HEK293T (cell line): Measurements from ENCODE around the gene FGF14.

ENCODE experiments used
- CTCF ChIA-PET: fragments of 350-600 bp; formaldehyde crosslinking; extraction: SDS; loops from one replicate; lab custom pipeline; 2021; ENCODE audit warnings: antibody characterized with exemption, inconsistent platforms; lab: Yijun Ruan, JAX
- POLR2A ChIA-PET: fragments of 350-600 bp; formaldehyde crosslinking; extraction: SDS; loops from one replicate; lab custom pipeline; 2020; ENCODE audit warnings: antibody characterized with exemption, inconsistent platforms; lab: Yijun Ruan, JAX
- DNase-seq: peaks from one replicate; pipeline ENCODE4 v3.0.0; 2012; ENCODE audit warnings: mixed read lengths; ENCODE audit errors: extremely low spot score
- ARNT ChIP-seq: fragments of 450-650 bp; IDR thresholded peaks from 2 replicates; pipeline ENCODE4 v1.6.1; 2017; ENCODE audit warnings: mild to moderate bottlenecking
- BHLHE40 ChIP-seq: fragments of 450-650 bp; IDR thresholded peaks from 2 replicates; pipeline ENCODE4 v1.6.1; 2016; ENCODE audit warnings: mild to moderate bottlenecking, moderate library complexity, borderline replicate concordance
- CTBP1 ChIP-seq: fragments of 450-650 bp; IDR thresholded peaks from 2 replicates; pipeline ENCODE4 v1.6.1; 2016; ENCODE audit warnings: borderline replicate concordance
- ELF4 ChIP-seq: fragments of 450-650 bp; IDR thresholded peaks from 2 replicates; pipeline ENCODE4 v1.6.1; 2017; ENCODE audit warnings: antibody characterized with exemption
- FOXA1 ChIP-seq: fragments of 450-650 bp; IDR thresholded peaks from 2 replicates; pipeline ENCODE4 v1.6.1; 2016; ENCODE audit warnings: mild to moderate bottlenecking
- FOXK2 ChIP-seq: fragments of 450-650 bp; IDR thresholded peaks from 2 replicates; pipeline ENCODE4 v1.6.1; 2016; ENCODE audit warnings: mild to moderate bottlenecking
- FOXM1 ChIP-seq: fragments of 450-650 bp; IDR thresholded peaks from 2 replicates; pipeline ENCODE4 v1.6.1; 2017; ENCODE audit warnings: mild to moderate bottlenecking, borderline replicate concordance
- HDGF ChIP-seq: fragments of 450-650 bp; IDR thresholded peaks from 2 replicates; pipeline ENCODE4 v1.6.1; 2017; ENCODE audit warnings: antibody characterized with exemption, borderline replicate concordance
- L3MBTL2 ChIP-seq: fragments of 450-650 bp; conservative IDR thresholded peaks from 2 replicates; pipeline ENCODE4 v1.6.1; 2016; ENCODE audit warnings: mild to moderate bottlenecking
- LEF1 ChIP-seq: fragments of 450-650 bp; IDR thresholded peaks from 2 replicates; pipeline ENCODE4 v1.6.1; 2017; ENCODE audit warnings: mild to moderate bottlenecking, borderline replicate concordance
- NFRKB ChIP-seq: fragments of 450-650 bp; IDR thresholded peaks from 2 replicates; pipeline ENCODE4 v1.6.1; 2016; ENCODE audit warnings: mild to moderate bottlenecking, moderate library complexity
- SP1 ChIP-seq: fragments of 450-650 bp; IDR thresholded peaks from 2 replicates; pipeline ENCODE4 v1.6.1; 2017
- SUZ12 ChIP-seq: fragments of 450-650 bp; IDR thresholded peaks from 2 replicates; pipeline ENCODE4 v1.6.1; 2016; ENCODE audit warnings: mild to moderate bottlenecking
- TARDBP ChIP-seq: fragments of 450-650 bp; IDR thresholded peaks from 2 replicates; pipeline ENCODE4 v1.6.1; 2016
- ZNF384 ChIP-seq: fragments of 450-650 bp; IDR thresholded peaks from 2 replicates; pipeline ENCODE4 v1.6.1; 2016
- TF ChIP-seq, protein P1 (sequence below): fragments of 450-650 bp; IDR thresholded peaks from 2 replicates; pipeline ENCODE4 v1.6.1; 2016

FGF14 gene

DNA sequence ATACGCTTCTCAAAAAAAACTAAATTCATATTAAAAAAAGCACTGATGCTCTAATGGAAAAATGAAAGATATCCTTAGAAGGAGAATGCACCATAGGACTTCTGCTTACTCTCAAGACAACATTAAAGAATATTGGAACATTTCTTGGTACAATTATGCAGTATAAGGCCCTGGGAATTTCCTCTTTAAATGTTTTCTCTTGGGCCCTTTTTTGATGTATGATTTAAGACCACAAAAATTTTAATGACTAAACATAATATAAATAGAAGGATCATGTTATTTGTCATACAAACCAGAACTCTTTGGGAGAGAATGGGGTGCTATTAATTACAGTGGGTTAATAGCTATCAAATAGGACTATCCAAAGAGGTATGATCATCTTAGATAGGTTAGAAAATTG is 403.7 kb downstream of the FGF14 start:
- TF ChIP-seq CTBP1 = no peak
- no peak for TF ChIP-seq LEF1
- no peak for TF ChIP-seq FOXK2
- no peak for TF ChIP-seq ARNT
- no peak for TF ChIP-seq BHLHE40
- TF ChIP-seq L3MBTL2 = no peak
- TF ChIP-seq SUZ12 = no peak
- TF ChIP-seq, protein P1, sequence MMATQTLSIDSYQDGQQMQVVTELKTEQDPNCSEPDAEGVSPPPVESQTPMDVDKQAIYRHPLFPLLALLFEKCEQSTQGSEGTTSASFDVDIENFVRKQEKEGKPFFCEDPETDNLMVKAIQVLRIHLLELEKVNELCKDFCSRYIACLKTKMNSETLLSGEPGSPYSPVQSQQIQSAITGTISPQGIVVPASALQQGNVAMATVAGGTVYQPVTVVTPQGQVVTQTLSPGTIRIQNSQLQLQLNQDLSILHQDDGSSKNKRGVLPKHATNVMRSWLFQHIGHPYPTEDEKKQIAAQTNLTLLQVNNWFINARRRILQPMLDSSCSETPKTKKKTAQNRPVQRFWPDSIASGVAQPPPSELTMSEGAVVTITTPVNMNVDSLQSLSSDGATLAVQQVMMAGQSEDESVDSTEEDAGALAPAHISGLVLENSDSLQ = no peak
- TF ChIP-seq ELF4 = no peak
- no peak for TF ChIP-seq FOXM1
- ChIA-PET POLR2A (no interaction called here), CTCF (no interaction called here)
- no peak for DNase-seq

DNA sequence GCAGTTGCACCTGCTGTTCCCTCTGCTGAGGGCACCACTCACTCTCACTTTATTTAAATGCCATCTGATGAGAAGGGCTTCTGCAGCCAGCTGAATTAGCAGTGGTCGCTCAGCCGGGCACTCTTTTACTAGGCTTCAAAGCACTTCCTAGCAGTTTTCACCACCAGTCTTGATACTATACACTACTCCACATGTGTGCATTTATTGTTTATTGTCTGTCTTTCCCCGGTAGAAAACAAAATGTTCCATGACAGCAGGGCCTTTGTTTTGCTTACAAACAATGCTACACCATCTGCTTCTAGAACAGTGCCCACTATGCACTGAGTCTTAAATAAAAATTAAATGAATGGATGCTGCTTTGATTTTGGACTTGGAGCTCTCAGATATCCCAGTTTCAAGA is 404.9 kb downstream of the FGF14 start:
- TF ChIP-seq SUZ12 (no peak), FOXM1 (no peak)
- CTCF ChIA-PET = no interaction called here
- POLR2A ChIA-PET = no interaction called here
- DNase-seq = no peak

DNA sequence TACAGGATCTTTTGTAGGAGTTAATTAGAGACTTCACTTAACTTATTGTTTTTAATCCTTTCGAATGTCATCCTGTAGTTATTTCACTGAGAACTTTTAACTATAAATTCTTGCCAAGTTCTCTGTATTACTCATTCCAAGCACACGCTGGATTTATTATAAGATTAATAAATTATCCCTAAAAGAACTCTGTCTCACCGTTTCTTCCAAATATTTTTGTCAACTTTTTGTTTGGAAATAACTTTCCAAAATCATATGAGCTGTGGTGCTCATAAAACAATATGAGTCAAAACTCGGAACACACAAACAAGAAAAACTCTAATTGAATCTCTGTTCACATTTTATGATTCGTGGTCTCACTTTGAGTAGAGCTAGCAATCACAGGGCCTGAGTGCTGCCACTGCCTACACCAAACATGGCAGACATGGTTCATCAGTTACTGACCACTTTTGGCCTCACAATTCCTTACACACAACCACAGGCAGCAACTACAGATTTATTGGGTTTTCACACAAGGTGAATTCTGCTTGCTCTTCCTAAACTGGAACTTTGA is 412.0 kb downstream of the FGF14 start:
- CTCF ChIA-PET = no interaction called here

DNA sequence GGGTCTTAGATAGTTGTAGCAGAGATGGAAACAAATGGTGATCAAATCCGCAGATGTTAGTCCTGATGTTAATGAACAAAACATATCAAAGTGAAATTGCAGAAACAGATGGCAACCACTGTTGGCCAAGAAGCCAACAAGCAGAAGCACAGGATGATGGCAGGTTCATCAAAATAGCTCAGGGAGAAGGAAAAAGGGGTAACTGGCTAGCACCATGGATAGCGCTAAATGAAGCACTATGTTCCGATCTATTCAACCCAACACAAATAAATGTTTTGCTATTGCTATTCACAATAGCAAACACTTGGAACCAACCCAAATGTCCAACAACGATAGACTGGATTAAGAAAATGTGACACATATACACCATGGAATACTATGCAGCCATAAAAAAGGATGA is 413.7 kb downstream of the FGF14 start:
- ChIA-PET POLR2A (no interaction called here), CTCF (no interaction called here)
- TF ChIP-seq BHLHE40 (no peak), LEF1 (no peak), L3MBTL2 (no peak), ARNT (no peak), HDGF (no peak), NFRKB (no peak)

More for the DNA sequence above, 412.0 kb downstream of the FGF14 start:
- no peak for TF ChIP-seq ARNT
- no peak for TF ChIP-seq FOXA1
- TF ChIP-seq LEF1 = no peak
- TF ChIP-seq FOXK2 = no peak
- TF ChIP-seq ZNF384 = no peak
- no peak for TF ChIP-seq L3MBTL2
- TF ChIP-seq HDGF = no peak
- POLR2A ChIA-PET = no interaction called here
- no peak for DNase-seq

DNA sequence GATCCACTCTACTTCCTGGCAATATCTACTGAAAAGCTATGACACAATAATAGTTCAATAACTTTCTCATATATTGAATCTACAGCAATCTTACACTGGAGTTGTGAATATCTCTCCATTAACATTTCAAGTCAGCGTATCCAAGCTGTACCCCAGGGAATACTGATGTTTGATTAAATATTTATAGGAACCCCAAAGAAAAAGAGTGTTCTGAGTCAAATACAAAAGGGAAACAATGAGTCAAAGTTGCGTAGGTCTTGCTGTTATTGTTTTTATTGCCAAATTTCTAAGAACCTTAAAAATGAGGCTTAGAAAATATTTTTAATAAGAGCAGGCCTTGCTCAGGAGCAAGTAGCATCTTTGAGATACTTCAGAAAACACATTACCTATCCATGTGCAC is 415.5 kb downstream of the FGF14 start:
- ChIA-PET CTCF (no interaction called here), POLR2A (no interaction called here)
- no peak for DNase-seq
- TF ChIP-seq SUZ12 (no peak), HDGF (no peak), LEF1 (no peak), L3MBTL2 (no peak), ARNT (no peak), FOXA1 (no peak), ELF4 (no peak), FOXK2 (no peak), NFRKB (no peak)
- TF ChIP-seq, protein P1 = no peak

More for the DNA sequence above, 413.7 kb downstream of the FGF14 start:
- no peak for DNase-seq

DNA sequence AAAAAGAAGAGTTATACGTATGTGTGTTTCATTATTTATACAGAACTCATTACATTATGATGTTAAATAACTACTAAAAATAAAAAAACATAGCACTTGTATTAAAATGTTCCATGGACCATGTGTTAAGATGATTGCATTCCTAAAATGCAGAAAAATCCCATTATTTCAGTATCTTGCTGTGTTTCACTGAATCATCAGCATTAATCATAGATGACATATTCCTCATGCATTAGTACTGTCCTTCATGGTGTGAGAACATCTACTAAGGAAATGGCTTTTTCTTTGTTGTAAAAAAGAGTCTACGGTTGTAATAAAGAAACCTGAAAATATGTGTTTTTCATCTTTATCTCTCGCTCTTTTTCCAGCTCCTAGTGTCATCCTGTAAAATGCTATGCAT is 416.5 kb downstream of the FGF14 start:
- ChIA-PET POLR2A (no interaction called here), CTCF (no interaction called here)
- no peak for DNase-seq
- TF ChIP-seq BHLHE40 (no peak), NFRKB (no peak), LEF1 (no peak), ARNT (no peak), ZNF384 (no peak), CTBP1 (no peak), ELF4 (no peak), L3MBTL2 (no peak), FOXK2 (no peak), SP1 (no peak), FOXA1 (no peak), HDGF (no peak), TARDBP (no peak), SUZ12 (no peak), FOXM1 (no peak)
- TF ChIP-seq, protein P1 = no peak

DNA sequence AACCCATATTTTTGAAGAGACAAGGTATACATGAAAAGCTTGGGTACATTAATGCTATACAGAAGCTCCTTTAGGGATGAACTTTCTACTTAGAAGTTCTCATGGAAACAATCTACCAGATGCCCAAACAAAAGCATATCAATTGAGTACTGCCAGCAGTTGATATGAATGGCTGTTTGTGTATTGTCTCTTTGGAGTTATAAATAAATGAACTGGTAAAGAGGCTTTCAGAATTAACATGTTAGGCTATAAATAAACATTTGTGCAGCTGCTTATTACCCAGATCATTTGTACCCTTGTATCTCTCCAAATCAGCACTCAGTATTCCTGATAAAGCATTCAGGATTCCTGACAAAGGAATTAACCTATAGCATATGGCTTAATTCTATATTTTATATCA is 418.9 kb downstream of the FGF14 start:
- no peak for TF ChIP-seq FOXA1
- TF ChIP-seq L3MBTL2 = no peak
- TF ChIP-seq CTBP1 = no peak
- TF ChIP-seq HDGF = no peak
- TF ChIP-seq ELF4 = no peak
- TF ChIP-seq SP1 = no peak
- no peak for TF ChIP-seq TARDBP
- CTCF ChIA-PET = no interaction called here
- POLR2A ChIA-PET = no interaction called here
- DNase-seq = no peak
